H9 (cell line): Measurements from ENCODE around the gene ERI3. TPM values are rescaled to one million over a fixed set of nuclear protein-coding genes. Genes with fewer than 3 reads are reported as not detected.

Source experiments
- DNase-seq: peaks from one replicate; pipeline ENCODE4 v3.0.0-alpha.2; 2017
- H2AFZ ChIP-seq: one replicate; pipeline ENCODE4 v1.6.1; 2013; ENCODE audit warnings: mild to moderate bottlenecking, low read length, control low read depth, moderate library complexity
- H2AK5ac ChIP-seq: 2 replicates; pipeline ENCODE4 v1.6.1; 2013; ENCODE audit warnings: low read length, control low read depth, mixed read lengths; ENCODE audit not compliant: insufficient read length
- H2BK120ac ChIP-seq: one replicate; pipeline ENCODE4 v1.6.1; 2013; ENCODE audit warnings: low read depth, mild to moderate bottlenecking, low read length, control low read depth, inconsistent platforms; ENCODE audit not compliant: poor library complexity, severe bottlenecking
- H2BK12ac ChIP-seq: 2 replicates; pipeline ENCODE4 v1.6.1; 2013; ENCODE audit warnings: low read length, control low read depth, mixed read lengths, low read depth; ENCODE audit not compliant: insufficient read length
- H2BK15ac ChIP-seq: 2 replicates; pipeline ENCODE4 v1.6.1; 2013; ENCODE audit warnings: low read depth, low read length, control low read depth
- H2BK20ac ChIP-seq: one replicate; pipeline ENCODE4 v1.6.1; 2013; ENCODE audit warnings: low read depth, mild to moderate bottlenecking, low read length, control low read depth, inconsistent platforms; ENCODE audit not compliant: poor library complexity, severe bottlenecking
- H2BK5ac ChIP-seq: 2 replicates; pipeline ENCODE4 v1.6.1; 2013; ENCODE audit warnings: low read length, control low read depth, mixed read lengths; ENCODE audit not compliant: insufficient read length
- H3K14ac ChIP-seq: 2 replicates; pipeline ENCODE4 v1.6.1; 2013; ENCODE audit warnings: low read length, control low read depth; ENCODE audit not compliant: insufficient read depth
- H3K18ac ChIP-seq: 2 replicates; pipeline ENCODE4 v1.6.1; 2013; ENCODE audit warnings: low read depth, mild to moderate bottlenecking, mixed read lengths, low read length, control low read depth; ENCODE audit not compliant: insufficient read length
- H3K23ac ChIP-seq: 2 replicates; pipeline ENCODE4 v1.6.1; 2013; ENCODE audit warnings: low read length, control low read depth, mixed read lengths, low read depth; ENCODE audit not compliant: insufficient read length
- H3K23me2 ChIP-seq: 2 replicates; pipeline ENCODE4 v1.6.1; 2013; ENCODE audit warnings: low read depth, mild to moderate bottlenecking, mixed read lengths, low read length, control low read depth; ENCODE audit not compliant: insufficient read length, poor library complexity, severe bottlenecking
- H3K27ac ChIP-seq: 2 replicates; pipeline ENCODE4 v1.5.1; 2013; ENCODE audit warnings: low read length, control low read depth, mixed read lengths, low read depth; ENCODE audit not compliant: insufficient read length
- H3K27me3 ChIP-seq: 2 replicates; pipeline ENCODE4 v1.6.1; 2013; ENCODE audit warnings: low read length, control low read depth, inconsistent platforms; ENCODE audit not compliant: insufficient read depth
- H3K4ac ChIP-seq: 2 replicates; pipeline ENCODE4 v1.6.1; 2013; ENCODE audit warnings: low read depth, mild to moderate bottlenecking, control low read depth, inconsistent platforms, low read length, moderate library complexity
- H3K4me1 ChIP-seq: 2 replicates; pipeline ENCODE4 v1.6.1; 2013; ENCODE audit warnings: low read length, control low read depth, inconsistent platforms; ENCODE audit not compliant: insufficient read depth
- H3K4me2 ChIP-seq: 2 replicates; pipeline ENCODE4 v1.6.1; 2013; ENCODE audit warnings: low read length, control low read depth, mixed read lengths; ENCODE audit not compliant: insufficient read length, insufficient read depth
- H3K56ac ChIP-seq: 2 replicates; pipeline ENCODE4 v1.6.1; 2013; ENCODE audit warnings: low read depth, mild to moderate bottlenecking, mixed read lengths, low read length, control low read depth; ENCODE audit not compliant: insufficient read length
- H3K79me1 ChIP-seq: 2 replicates; pipeline ENCODE4 v1.6.1; 2013; ENCODE audit warnings: low read depth, mild to moderate bottlenecking, moderate library complexity, low read length, control low read depth, inconsistent platforms; ENCODE audit not compliant: insufficient read depth, poor library complexity, severe bottlenecking
- H3K79me2 ChIP-seq: 2 replicates; pipeline ENCODE4 v1.6.1; 2013; ENCODE audit warnings: low read length, control low read depth, inconsistent platforms; ENCODE audit not compliant: insufficient read depth
- H3K9ac ChIP-seq: 2 replicates; pipeline ENCODE4 v1.6.1; 2013; ENCODE audit warnings: low read length, control low read depth, mixed read lengths; ENCODE audit not compliant: insufficient read length; ENCODE audit errors: extremely low read depth
- H3K9me3 ChIP-seq: one replicate; pipeline ENCODE4 v1.6.1; 2013; ENCODE audit warnings: low read depth, low read length, inconsistent platforms; ENCODE audit not compliant: control insufficient read depth
- H3T11ph ChIP-seq: one replicate; pipeline ENCODE4 v1.6.1; 2013; ENCODE audit warnings: mild to moderate bottlenecking, low read length, control low read depth, inconsistent platforms
- H4K20me1 ChIP-seq: one replicate; pipeline ENCODE4 v1.6.1; 2013; ENCODE audit not compliant: control insufficient read depth, insufficient read length, insufficient read depth
- H4K5ac ChIP-seq: 2 replicates; pipeline ENCODE4 v1.6.1; 2013; ENCODE audit warnings: low read depth, mild to moderate bottlenecking, mixed read lengths, low read length, control low read depth; ENCODE audit not compliant: insufficient read length
- H4K8ac ChIP-seq: replicated peaks from 2 replicates; pipeline ENCODE4 v1.6.1; 2013; ENCODE audit warnings: low read length, control low read depth, mixed read lengths, low read depth; ENCODE audit not compliant: insufficient read length
- H4K91ac ChIP-seq: 2 replicates; pipeline ENCODE4 v1.6.1; 2013; ENCODE audit warnings: low read depth, mild to moderate bottlenecking, moderate library complexity, mixed read lengths, low read length, control low read depth; ENCODE audit not compliant: insufficient read length
- H3K27ac Mint-ChIP-seq, 3 experiments: 2 replicates in 2 of 3; 3 replicates in 1 of 3; pipeline ENCODE4 v1.8.0; 2020 to 2021; ENCODE audit warnings: mixed read lengths in 3 of 3, mild to moderate bottlenecking in 1 of 3, moderate library complexity in 1 of 3
- H3K27me3 Mint-ChIP-seq: 2 replicates; pipeline ENCODE4 v1.8.0; 2021; ENCODE audit warnings: low read depth, mild to moderate bottlenecking, moderate library complexity, mixed read lengths
- H3K36me3 Mint-ChIP-seq, 3 experiments: 2 replicates in 2 of 3; 3 replicates in 1 of 3; pipeline ENCODE4 v1.8.0; 2020 to 2021; ENCODE audit warnings: low read depth in 3 of 3, mixed read lengths in 3 of 3; ENCODE audit not compliant: insufficient read depth in 1 of 3
- H3K4me1 Mint-ChIP-seq, 2 experiments: 2 replicates each; pipeline ENCODE4 v1.8.0; 2020; ENCODE audit warnings: mixed read lengths in 2 of 2
- H3K4me3 Mint-ChIP-seq, 2 experiments: 2 replicates in 1 of 2; 3 replicates in 1 of 2; pipeline ENCODE4 v1.8.0; 2020 to 2021; ENCODE audit warnings: mild to moderate bottlenecking in 2 of 2, mixed read lengths in 2 of 2, moderate library complexity in 1 of 2
- H3K9me3 Mint-ChIP-seq, 2 experiments: 2 replicates in 1 of 2; 3 replicates in 1 of 2; pipeline ENCODE4 v1.8.0; 2020; ENCODE audit warnings: mild to moderate bottlenecking in 2 of 2, mixed read lengths in 2 of 2, moderate library complexity in 1 of 2
- CTCF ChIP-seq: fragments of 200-600 bp; sonication (generic); conservative IDR thresholded peaks from 3 replicates; pipeline ENCODE4 v1.8.0; 2021; ENCODE audit warnings: antibody characterized with exemption, mild to moderate bottlenecking
- WGBS: extraction: QIAGEN DNeasy Blood & Tissue Kit; methylation state at CpG from one replicate; pipeline ENCODE4 v1.1.7; 2013; ENCODE audit warnings: missing lambda C conversion rate, low lambda C conversion rate, mixed read lengths; ENCODE audit not compliant: insufficient read length; ENCODE audit errors: extremely low coverage; 5-methylcytosine and 5-hydroxymethylcytosine counted together
- total RNA-seq: library from RNA; stranded (reverse); gene quantifications from 2 replicates; pipeline ENCODE4 v1.2.1, GENCODE V29; 2021

ERI3 gene
- total RNA-seq, 1 experiment from 2014 or later, result 61.6 TPM

GRCh38 chr1:44336668-44337067 is 18.4 kb downstream of the ERI3 start:
- Histone ChIP-seq H2AK5ac (no peak overlapping the region), H4K20me1 (no peaks in the 10 kb centered on the region), H3K23me2 (no peaks in the 10 kb centered on the region), H3K27me3 (no peaks in the 10 kb centered on the region), H2AFZ (no peak overlapping the region), H4K91ac (no peak overlapping the region), H3K4me2 (no peak overlapping the region), H3T11ph (no peak overlapping the region), H3K23ac (no peak overlapping the region), H4K5ac (no peak overlapping the region), H2BK5ac (no peak overlapping the region), H2BK12ac (no peak overlapping the region), H3K79me2 (no peaks in the 10 kb centered on the region; the same call in 1 of the 2 replicates), H3K56ac (no peak overlapping the region), H2BK120ac (no peak overlapping the region), H3K18ac (no peak overlapping the region), H3K9me3 (no peaks in the 10 kb centered on the region), H4K8ac (no peak overlapping the region), H3K9ac (no peak overlapping the region), H3K4me1 (peaks cover 7% of the 10 kb centered on the region), H3K27ac (no peak overlapping the region), H3K14ac (no peak overlapping the region), H2BK15ac (no peak overlapping the region), H2BK20ac (no peak overlapping the region), H3K79me1 (no peaks in the 10 kb centered on the region), H3K4ac (no peak overlapping the region)
- Mint-ChIP-seq H3K4me1 (peaks cover 29 to 34% of the 10 kb centered on the region in 2 experiments), H3K36me3 (peaks cover 23 to 52% (median 51%) of the 10 kb centered on the region in 3 experiments; a peak in 6 of 7 replicates), H3K27me3 (no peaks in the 10 kb centered on the region), H3K9me3 (peaks cover 4% of the 10 kb centered on the region in 2 experiments; a peak in 4 of 5 replicates), H3K4me3 (no peak overlapping the region), H3K27ac (no peak overlapping the region)
- DNase-seq, result no peak
- no CpG with 5 or more reads among the region's 3 CpGs for WGBS
- no peak for TF ChIP-seq CTCF
